IMR-90 (cell line): ENCODE results near the gene SDHAF3.

ENCODE experiments used
- RCOR1 ChIP-seq: IDR thresholded peaks from 2 replicates; pipeline ENCODE4 v1.6.1; 2012; ENCODE audit warnings: mild to moderate bottlenecking, low read length, improper control_type of control experiment; ENCODE audit not compliant: insufficient replicate concordance
- SMC3 ChIP-seq: fragments of 150-350 bp; IDR thresholded peaks from 2 replicates; pipeline ENCODE4 v1.6.1; 2016; ENCODE audit warnings: low read depth, mild to moderate bottlenecking, antibody characterized with exemption, low read length, moderate library complexity

DNA sequence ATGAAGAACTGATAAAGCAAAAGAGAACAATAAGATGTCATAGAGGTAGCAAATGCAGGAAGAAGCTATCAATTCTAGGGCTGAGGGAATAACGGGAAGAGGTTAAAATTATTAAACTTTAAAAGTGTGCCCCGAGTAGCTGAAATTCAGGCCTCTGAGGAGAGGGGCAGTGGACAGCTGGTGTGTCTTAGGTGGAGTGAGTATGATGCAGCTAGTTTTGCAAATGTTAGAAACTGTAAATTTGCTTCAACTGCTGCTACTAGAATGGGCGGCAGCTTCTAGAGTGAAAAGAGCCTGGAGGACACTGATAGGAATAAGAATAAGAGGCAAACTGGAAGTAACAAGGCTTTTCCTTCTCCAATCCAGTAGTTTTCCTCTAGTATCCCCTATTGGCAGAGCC lies 87.3 kb downstream of the SDHAF3 start:
- no peak for TF ChIP-seq RCOR1
- TF ChIP-seq SMC3, result no peak
